Measurements from ENCODE around the gene KCNG2. TPM values are rescaled to one million over a fixed set of nuclear protein-coding genes. Genes with fewer than 3 reads are reported as not detected.
"Not testable (repeated sequence)": the region's sequence is repeated elsewhere in the genome, so short reads cannot be mapped to it uniquely, and the experiment has no call there.

The KCNG2 gene
- total and polyA plus RNA-seq, 4 donors, result 1.3 to 2.2 (median 1.4) TPM

DNA sequence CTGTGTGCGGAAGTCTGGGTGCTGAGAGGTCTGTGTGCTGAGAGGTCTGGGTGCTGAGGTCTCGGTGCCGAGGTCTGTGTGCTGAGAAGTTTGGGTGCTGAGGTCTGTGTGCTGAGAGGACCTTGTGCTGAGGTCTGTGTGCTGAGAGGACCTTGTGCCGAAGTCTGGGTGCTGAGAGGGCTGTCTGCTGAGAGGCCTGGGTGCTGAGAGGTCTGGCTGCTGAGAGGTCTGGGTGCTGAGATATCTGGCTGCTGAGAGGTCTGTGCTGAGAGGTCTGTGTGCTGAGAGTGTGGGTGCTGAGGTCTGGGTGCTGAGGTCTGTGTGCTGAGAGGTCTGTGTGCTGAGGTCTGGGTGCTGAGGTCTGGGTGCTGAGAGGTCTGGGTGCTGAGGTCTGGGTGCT, 67.2 kb downstream of the KCNG2 start:
- H3K4me3 ChIP-seq (ENCODE audit: low read depth, low read length); H3K4me1 ChIP-seq (ENCODE audit: control insufficient read depth, insufficient read depth, low read length); DNase-seq (ENCODE audit: low read depth in 4 of 6, low spot score in 6 of 6); H3K27me3 ChIP-seq (ENCODE audit: control insufficient read depth, insufficient read depth, low read length); H3K27ac ChIP-seq (ENCODE audit: low read depth, low read length); H3K9me3 ChIP-seq (ENCODE audit: control insufficient read depth, insufficient read depth, low read length): not testable (repeated sequence)
- peaks cover 10% of the 10 kb centered on the region for H3K36me3 ChIP-seq (ENCODE audit: control insufficient read depth, insufficient read depth, low read length)
- WGBS (ENCODE audit: insufficient coverage), result 84% methylated on average over 4 of the region's 4 CpGs

GRCh38 chr18:79865951-79866350, 68.2 kb downstream of the KCNG2 start:
- peaks cover 10% of the 10 kb centered on the region for H3K36me3 ChIP-seq (ENCODE audit: control insufficient read depth, insufficient read depth, low read length)
- not testable (repeated sequence) for DNase-seq (ENCODE audit: low read depth in 4 of 6, low spot score in 6 of 6); H3K4me3 ChIP-seq (ENCODE audit: low read depth, low read length); H3K27ac ChIP-seq (ENCODE audit: low read depth, low read length); H3K9me3 ChIP-seq (ENCODE audit: control insufficient read depth, insufficient read depth, low read length); H3K4me1 ChIP-seq (ENCODE audit: control insufficient read depth, insufficient read depth, low read length); H3K27me3 ChIP-seq (ENCODE audit: control insufficient read depth, insufficient read depth, low read length)
- 71% methylated on average over 2 of the region's 3 CpGs for WGBS (ENCODE audit: insufficient coverage)

DNA sequence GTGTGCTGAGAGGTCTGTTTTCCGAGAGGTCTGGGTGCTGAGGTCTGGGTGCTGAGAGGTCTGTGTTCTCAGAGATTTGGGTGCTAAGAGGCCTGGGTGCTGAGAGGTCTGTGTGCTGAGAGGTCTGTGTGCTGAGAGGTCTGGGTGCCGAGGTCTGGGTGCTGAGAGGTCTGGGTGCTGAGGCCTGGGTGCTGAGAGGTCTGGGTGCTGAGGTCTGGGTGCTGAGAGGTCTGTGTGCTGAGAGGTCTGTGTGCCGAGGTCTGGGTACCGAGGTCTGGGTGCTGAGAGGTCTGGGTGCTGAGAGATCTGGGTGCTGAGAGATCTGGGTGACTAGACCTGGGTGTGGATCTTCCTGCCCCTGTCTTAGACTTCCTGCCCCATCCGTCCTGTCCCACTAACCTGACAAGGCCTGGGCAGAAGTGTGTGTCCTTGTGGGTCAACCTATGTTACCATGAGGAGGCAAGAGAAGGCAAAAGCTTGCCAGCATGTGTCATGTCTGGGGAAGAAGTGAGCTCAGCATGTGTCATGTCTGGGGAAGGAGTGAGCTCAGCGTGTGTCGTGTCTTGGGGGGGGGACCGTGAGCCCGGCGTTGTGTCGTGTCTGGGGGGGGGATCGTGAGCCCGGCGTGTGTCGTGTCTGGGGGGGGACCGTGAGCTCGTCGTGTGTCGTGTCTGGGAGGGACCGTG, 69.3 kb downstream of the KCNG2 start:
- H3K4me3 ChIP-seq (ENCODE audit: low read depth, low read length), result no peak overlapping the region
- 89% methylated on average over 7 of the region's 20 CpGs for WGBS (ENCODE audit: insufficient coverage)
- peaks cover 2% of the 10 kb centered on the region for H3K9me3 ChIP-seq (ENCODE audit: control insufficient read depth, insufficient read depth, low read length)
- no peak for DNase-seq (ENCODE audit: low read depth in 4 of 6, low spot score in 6 of 6)
- peaks cover 4% of the 10 kb centered on the region for H3K27me3 ChIP-seq (ENCODE audit: control insufficient read depth, insufficient read depth, low read length)
- H3K36me3 ChIP-seq (ENCODE audit: control insufficient read depth, insufficient read depth, low read length), result peaks cover 10% of the 10 kb centered on the region
- no peak overlapping the region for H3K27ac ChIP-seq (ENCODE audit: low read depth, low read length)
- H3K4me1 ChIP-seq (ENCODE audit: control insufficient read depth, insufficient read depth, low read length), result peaks cover 14% of the 10 kb centered on the region

DNA sequence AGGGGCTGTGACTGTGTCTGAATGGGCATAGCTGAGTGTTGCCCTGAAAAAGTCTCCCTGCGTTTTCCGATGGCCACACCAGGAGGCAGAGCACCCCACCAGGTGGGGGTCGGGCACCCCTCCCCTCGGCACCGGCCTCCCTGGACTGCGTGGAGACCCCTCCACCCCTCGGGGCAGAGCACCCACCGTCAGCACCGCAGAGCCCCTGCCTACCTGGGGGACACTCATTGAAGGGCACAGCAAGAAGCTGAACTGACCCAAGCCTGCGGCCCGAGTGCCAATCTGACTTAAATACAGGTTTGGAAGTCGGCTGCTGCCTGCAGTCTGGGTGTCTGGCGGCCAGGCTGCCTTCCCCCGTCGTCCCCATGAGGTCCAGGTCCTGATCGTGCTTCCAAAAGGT, 69.9 kb downstream of the KCNG2 start:
- Histone ChIP-seq H3K4me1 (ENCODE audit: control insufficient read depth, insufficient read depth, low read length) (peaks cover 15% of the 10 kb centered on the region), H3K36me3 (ENCODE audit: control insufficient read depth, insufficient read depth, low read length) (peaks cover 10% of the 10 kb centered on the region), H3K9me3 (ENCODE audit: control insufficient read depth, insufficient read depth, low read length) (peaks cover 2% of the 10 kb centered on the region), H3K27ac (ENCODE audit: low read depth, low read length) (no peak overlapping the region), H3K27me3 (ENCODE audit: control insufficient read depth, insufficient read depth, low read length) (peaks cover 4% of the 10 kb centered on the region), H3K4me3 (ENCODE audit: low read depth, low read length) (no peak overlapping the region)
- no peak for DNase-seq (ENCODE audit: low read depth in 4 of 6, low spot score in 6 of 6)
- 84% methylated on average over 16 of the region's 16 CpGs for WGBS (ENCODE audit: insufficient coverage)

- Histone ChIP-seq H3K27me3 (ENCODE audit: control insufficient read depth, insufficient read depth, low read length) (peaks cover under 1% of the 10 kb centered on the region), H3K27ac (ENCODE audit: low read depth, low read length) (no peak overlapping the region), H3K4me3 (ENCODE audit: low read depth, low read length) (no peak overlapping the region), H3K4me1 (ENCODE audit: control insufficient read depth, insufficient read depth, low read length) (peaks cover 19% of the 10 kb centered on the region), H3K9me3 (ENCODE audit: control insufficient read depth, insufficient read depth, low read length) (peaks cover 2% of the 10 kb centered on the region), H3K36me3 (ENCODE audit: control insufficient read depth, insufficient read depth, low read length) (peaks cover 10% of the 10 kb centered on the region)
- 83% methylated on average over 29 of the region's 29 CpGs for whole genome bisulfite sequencing (ENCODE audit: insufficient coverage)
- no peak for DNase-seq (ENCODE audit: low read depth in 4 of 6, low spot score in 6 of 6)
Measured at GRCh38 chr18:79868168-79868784, 70.5 kb downstream of the KCNG2 start.

DNA sequence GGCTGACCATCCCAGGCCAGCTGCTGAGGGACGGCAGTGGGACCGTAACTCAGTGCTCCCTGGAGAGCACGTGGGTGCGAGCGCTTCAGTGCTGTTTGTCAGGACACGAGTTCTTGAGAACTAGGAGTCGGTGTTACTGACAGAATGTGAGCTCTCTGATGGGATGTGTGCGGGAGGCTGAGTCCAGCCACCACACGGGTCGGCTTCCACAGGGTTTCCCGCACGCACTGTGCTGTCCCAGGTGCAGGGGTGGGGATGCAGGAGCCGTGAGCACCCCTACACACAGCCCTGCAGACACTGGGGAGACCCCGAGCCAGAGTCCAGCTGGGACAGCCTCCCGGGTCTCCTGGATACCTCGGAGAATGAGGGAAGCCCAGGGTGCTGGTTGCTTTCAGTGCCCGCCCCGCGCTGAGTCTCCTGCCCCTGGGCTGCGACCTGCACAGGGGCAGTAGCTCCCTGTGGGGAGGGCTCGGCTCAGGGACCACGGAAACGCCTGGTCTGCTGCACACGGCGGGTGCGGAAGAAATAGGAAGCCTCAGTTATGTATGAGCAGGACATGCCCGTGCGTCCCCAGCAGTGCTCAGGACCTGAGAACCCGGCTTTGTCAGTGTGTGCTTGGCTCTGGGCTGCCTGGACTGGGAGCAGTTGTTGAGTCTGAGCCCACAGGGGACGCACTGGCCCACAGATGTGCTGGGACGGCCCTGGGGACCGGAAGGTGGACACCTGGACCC, 71.2 kb downstream of the KCNG2 start:
- 86% methylated on average over 31 of the region's 32 CpGs for WGBS (ENCODE audit: insufficient coverage)
- H3K4me1 ChIP-seq (ENCODE audit: control insufficient read depth, insufficient read depth, low read length), result peaks cover 19% of the 10 kb centered on the region
- peaks cover 10% of the 10 kb centered on the region for H3K36me3 ChIP-seq (ENCODE audit: control insufficient read depth, insufficient read depth, low read length)

GRCh38 chr18:79869591-79870300, 72.0 kb downstream of the KCNG2 start:
- no peak overlapping the region for H3K4me3 ChIP-seq (ENCODE audit: low read depth, low read length)
- peaks cover 10% of the 10 kb centered on the region for H3K36me3 ChIP-seq (ENCODE audit: control insufficient read depth, insufficient read depth, low read length)
- 92% methylated on average over 28 of the region's 32 CpGs for WGBS (ENCODE audit: insufficient coverage)
- no peak for DNase-seq (ENCODE audit: low read depth in 4 of 6, low spot score in 6 of 6)
- H3K9me3 ChIP-seq (ENCODE audit: control insufficient read depth, insufficient read depth, low read length), result peaks cover 2% of the 10 kb centered on the region
- peaks cover 19% of the 10 kb centered on the region for H3K4me1 ChIP-seq (ENCODE audit: control insufficient read depth, insufficient read depth, low read length)
- H3K27me3 ChIP-seq (ENCODE audit: control insufficient read depth, insufficient read depth, low read length), result no peaks in the 10 kb centered on the region
- H3K27ac ChIP-seq (ENCODE audit: low read depth, low read length), result no peak overlapping the region

More for the DNA sequence above, 71.2 kb downstream of the KCNG2 start:
- no peak for DNase-seq (ENCODE audit: low read depth in 4 of 6, low spot score in 6 of 6)
- no peak overlapping the region for H3K4me3 ChIP-seq (ENCODE audit: low read depth, low read length)
- peaks cover 2% of the 10 kb centered on the region for H3K9me3 ChIP-seq (ENCODE audit: control insufficient read depth, insufficient read depth, low read length)
- H3K27me3 ChIP-seq (ENCODE audit: control insufficient read depth, insufficient read depth, low read length), result no peaks in the 10 kb centered on the region
- H3K27ac ChIP-seq (ENCODE audit: low read depth, low read length), result no peak overlapping the region

- WGBS (ENCODE audit: insufficient coverage), result 80% methylated on average over 19 of the region's 19 CpGs
- peak in 2 of 6 donors; percentile 54 to 66 for DNase-seq (ENCODE audit: low read depth in 4 of 6, low spot score in 6 of 6)
- H3K27ac ChIP-seq (ENCODE audit: low read depth, low read length), result no peak overlapping the region
- no peaks in the 10 kb centered on the region for H3K27me3 ChIP-seq (ENCODE audit: control insufficient read depth, insufficient read depth, low read length)
- peaks cover 2% of the 10 kb centered on the region for H3K9me3 ChIP-seq (ENCODE audit: control insufficient read depth, insufficient read depth, low read length)
- H3K36me3 ChIP-seq (ENCODE audit: control insufficient read depth, insufficient read depth, low read length), result peaks cover 10% of the 10 kb centered on the region
- H3K4me1 ChIP-seq (ENCODE audit: control insufficient read depth, insufficient read depth, low read length), result peaks cover 19% of the 10 kb centered on the region
- no peak overlapping the region for H3K4me3 ChIP-seq (ENCODE audit: low read depth, low read length)
Measured at GRCh38 chr18:79870301-79871025, 72.7 kb downstream of the KCNG2 start.

GRCh38 chr18:79871026-79871390, 73.3 kb downstream of the KCNG2 start:
- Histone ChIP-seq H3K4me1 (ENCODE audit: control insufficient read depth, insufficient read depth, low read length) (peaks cover 23% of the 10 kb centered on the region), H3K36me3 (ENCODE audit: control insufficient read depth, insufficient read depth, low read length) (peaks cover 10% of the 10 kb centered on the region), H3K27ac (ENCODE audit: low read depth, low read length) (no peak overlapping the region), H3K4me3 (ENCODE audit: low read depth, low read length) (no peak overlapping the region), H3K27me3 (ENCODE audit: control insufficient read depth, insufficient read depth, low read length) (no peaks in the 10 kb centered on the region), H3K9me3 (ENCODE audit: control insufficient read depth, insufficient read depth, low read length) (peaks cover 2% of the 10 kb centered on the region)
- WGBS (ENCODE audit: insufficient coverage), result 92% methylated on average over 17 of the region's 17 CpGs
- no peak for DNase-seq (ENCODE audit: low read depth in 4 of 6, low spot score in 6 of 6)

All from spinal cord (tissue), 10 donors.